HepG2 (cell line): Measurements from ENCODE around the gene BRMS1. TPM values are rescaled to one million over a fixed set of nuclear protein-coding genes. Genes with fewer than 3 reads are reported as not detected.

Experiments
- AFF4 ChIP-seq: sonication (generic); formaldehyde crosslinking; IDR thresholded peaks from 2 replicates; pipeline ENCODE4 v1.4.0; 2020; ENCODE audit warnings: missing genetic modification reagents
- AGO2 ChIP-seq: fragments of 200-400 bp; formaldehyde crosslinking; optimal IDR thresholded peaks from 2 replicates; pipeline ENCODE3; 2017; ENCODE audit warnings: mild to moderate bottlenecking, low read depth, low read length, moderate library complexity
- GMEB2 ChIP-seq: IDR thresholded peaks from 2 replicates; pipeline ENCODE4 v1.6.1; 2016; ENCODE audit warnings: missing biosample characterization, missing genetic modification reagents, low read depth
- MAFF ChIP-seq: IDR thresholded peaks from 2 replicates; pipeline ENCODE4 v1.6.1; 2011; ENCODE audit warnings: low read depth, low read length, improper control_type of control experiment
- NFIB ChIP-seq: sonication (generic); formaldehyde crosslinking; IDR thresholded peaks from 2 replicates; pipeline ENCODE4 v1.9.0; 2021; ENCODE audit warnings: missing genetic modification reagents, mild to moderate bottlenecking, borderline replicate concordance
- NFRKB ChIP-seq: fragments of 450-650 bp; IDR thresholded peaks from 2 replicates; pipeline ENCODE4 v1.6.1; 2017
- PAX8 ChIP-seq: sonication (generic); formaldehyde crosslinking; IDR thresholded peaks from 2 replicates; pipeline ENCODE4 v1.8.0; 2022; ENCODE audit warnings: mild to moderate bottlenecking, missing genetic modification reagents, borderline replicate concordance
- RFX3 ChIP-seq: IDR thresholded peaks from 2 replicates; pipeline ENCODE4 v1.6.1; 2016; ENCODE audit warnings: missing biosample characterization, missing genetic modification reagents
- TBP ChIP-seq: sonication (generic); formaldehyde crosslinking; IDR thresholded peaks from 2 replicates; pipeline ENCODE4 v1.5.0; 2020; ENCODE audit warnings: missing genetic modification reagents
- TBX2 ChIP-seq: sonication (generic); formaldehyde crosslinking; IDR thresholded peaks from 2 replicates; pipeline ENCODE4 v1.5.0; 2020; ENCODE audit warnings: missing genetic modification reagents, mild to moderate bottlenecking, borderline replicate concordance
- THAP11 ChIP-seq: IDR thresholded peaks from 2 replicates; pipeline ENCODE4 v1.6.1; 2016; ENCODE audit warnings: missing biosample characterization, missing genetic modification reagents
- THYN1 ChIP-seq: sonication (generic); formaldehyde crosslinking; IDR thresholded peaks from 2 replicates; pipeline ENCODE4 v1.8.1; 2023; ENCODE audit warnings: low read depth, mild to moderate bottlenecking, moderate library complexity, missing genetic modification reagents, borderline replicate concordance
- XBP1 ChIP-seq: sonication (generic); formaldehyde crosslinking; IDR thresholded peaks from 2 replicates; pipeline ENCODE4 v1.5.0; 2020; ENCODE audit warnings: missing genetic modification reagents
- ZBTB14 ChIP-seq: sonication (generic); formaldehyde crosslinking; IDR thresholded peaks from 2 replicates; pipeline ENCODE4 v1.4.0; 2020; ENCODE audit warnings: missing genetic modification reagents
- ZFP82 ChIP-seq: sonication (generic); formaldehyde crosslinking; IDR thresholded peaks from 2 replicates; pipeline ENCODE4 v1.5.1; 2020; ENCODE audit warnings: mild to moderate bottlenecking, missing genetic modification reagents, borderline replicate concordance
- ZMAT5 ChIP-seq: sonication (generic); formaldehyde crosslinking; IDR thresholded peaks from 2 replicates; pipeline ENCODE4 v1.5.0; 2020; ENCODE audit warnings: mild to moderate bottlenecking, low read depth, missing genetic modification reagents, borderline replicate concordance
- ZNF101 ChIP-seq: sonication (generic); formaldehyde crosslinking; IDR thresholded peaks from 2 replicates; pipeline ENCODE4 v1.4.0; 2020; ENCODE audit warnings: mild to moderate bottlenecking, low read depth, missing genetic modification reagents, borderline replicate concordance
- ZNF224 ChIP-seq: sonication (generic); formaldehyde crosslinking; IDR thresholded peaks from 2 replicates; pipeline ENCODE4 v1.5.0; 2020; ENCODE audit warnings: mild to moderate bottlenecking, missing genetic modification reagents
- ZNF253 ChIP-seq: sonication (generic); formaldehyde crosslinking; IDR thresholded peaks from 2 replicates; pipeline ENCODE4 v1.8.0; 2022; ENCODE audit warnings: mild to moderate bottlenecking, missing genetic modification reagents, borderline replicate concordance
- ZNF460 ChIP-seq: sonication (generic); formaldehyde crosslinking; IDR thresholded peaks from 2 replicates; pipeline ENCODE4 v1.5.1; 2020; ENCODE audit warnings: missing genetic modification reagents, mild to moderate bottlenecking, borderline replicate concordance
- ZNF552 ChIP-seq: sonication (generic); formaldehyde crosslinking; IDR thresholded peaks from 2 replicates; pipeline ENCODE4 v1.9.0; 2022; ENCODE audit warnings: missing genetic modification reagents, mild to moderate bottlenecking, borderline replicate concordance
- ZNF567 ChIP-seq: sonication (generic); formaldehyde crosslinking; IDR thresholded peaks from 2 replicates; pipeline ENCODE4 v1.8.1; 2023; ENCODE audit warnings: mild to moderate bottlenecking, missing genetic modification reagents, borderline replicate concordance
- ZNF576 ChIP-seq: sonication (generic); formaldehyde crosslinking; IDR thresholded peaks from 2 replicates; pipeline ENCODE4 v1.4.0; 2020; ENCODE audit warnings: mild to moderate bottlenecking, missing genetic modification reagents
- polyA plus RNA-seq, 8 experiments: library from polyadenylated mRNA; depleted of rRNA in 3 of 8; stranded (reverse) in 7 of 8; unstranded in 1 of 8; fragments of >200 nt; fragmentation: Illumina TruSeq in 4 of 8; extraction: Trizol in 4 of 8; gene quantifications; 2 replicates each; pipeline versions ENCODE4 v1.2.1 to v1.2.3, GENCODE V29; 2011 to 2016; ENCODE audit warnings: low read depth in 4 of 8, missing spikeins in 1 of 8, mixed read lengths in 1 of 8; ENCODE audit not compliant: insufficient read depth in 1 of 8
- total RNA-seq, 5 experiments: library from RNA; depleted of rRNA; stranded (reverse); fragments of >200 nt; fragmentation: Illumina TruSeq; extraction: Trizol; gene quantifications; 2 replicates each; pipeline ENCODE4 v1.2.3, GENCODE V29; 2016; ENCODE audit warnings: low read depth in 1 of 5

BRMS1 gene
- total and polyA plus RNA-seq, 2 of the 13 experiments (the other 11 are each of a cell fraction or from before 2014, with no cell fraction given), result 15.8 to 55.7 TPM

GRCh38 chr11:66336234-66337102 lies 8.4 kb downstream of the BRMS1 start, which contains the start of gene RIN1 (continued):
- TF ChIP-seq ZNF460 (CRISPR knock-in tag), result no peak
- no peak for TF ChIP-seq TBP
- no peak for TF ChIP-seq XBP1 (CRISPR knock-in tag)
- TF ChIP-seq THYN1 (CRISPR knock-in tag), result no peak
- TF ChIP-seq AGO2, result peak; percentile 57
- no peak for TF ChIP-seq ZMAT5
- TF ChIP-seq TBX2 (CRISPR knock-in tag), result peak; percentile 95
- no peak for TF ChIP-seq ZNF253
- TF ChIP-seq ZBTB14 (CRISPR knock-in tag), result no peak
- TF ChIP-seq ZNF101, result no peak
- no peak for TF ChIP-seq ZNF576 (CRISPR knock-in tag)
- TF ChIP-seq ZNF552 (CRISPR knock-in tag), result peak; percentile 62; the same call in 1 of the 2 replicates
- TF ChIP-seq AFF4 (CRISPR knock-in tag), result no peak
- TF ChIP-seq PAX8 (CRISPR knock-in tag), result no peak
- TF ChIP-seq NFRKB, result no peak
- TF ChIP-seq NFIB (CRISPR knock-in tag), result no peak
- peak; percentile 93; the same call in 1 of the 2 replicates for TF ChIP-seq ZFP82 (CRISPR knock-in tag)
- peak; percentile 69 for TF ChIP-seq THAP11 (CRISPR knock-in tag)
- no peak for TF ChIP-seq GMEB2 (CRISPR knock-in tag)
- TF ChIP-seq RFX3 (CRISPR knock-in tag), result peak; percentile 85
- TF ChIP-seq ZNF224 (CRISPR knock-in tag), result peak; percentile 53; the same call in 1 of the 2 replicates
- no peak for TF ChIP-seq MAFF
- TF ChIP-seq ZNF567 (CRISPR knock-in tag), result no peak; the same call in 1 of the 2 replicates
